GM21786 (cell line): ENCODE data around the gene PC.
"Not testable (repeated sequence)": the region's sequence is repeated elsewhere in the genome, so short reads cannot be mapped to it uniquely, and the experiment has no call there.

Experiments used
- ATAC-seq: cut with Tn5 transposase; IDR thresholded peaks from one replicate; pipeline ENCODE4 v1.9.1; 2021; ENCODE audit not compliant: unreplicated experiment

Gene PC

GRCh38 chr11:66809592-66809991, 148.6 kb downstream of the PC start:
- no peak for ATAC-seq

- no peak for ATAC-seq
These were observed 157.3 kb downstream of the PC start for GRCh38 chr11:66800720-66801428.

GRCh38 chr11:66799815-66800214, 158.4 kb downstream of the PC start:
- ATAC-seq, result not testable (repeated sequence)
